GM21390 (cell line): Measurements from ENCODE around the gene MYL4.
"Not testable (repeated sequence)": the region's sequence is repeated elsewhere in the genome, so short reads cannot be mapped to it uniquely, and the experiment has no call there.

Source experiments
- ATAC-seq: cut with Tn5 transposase; IDR thresholded peaks from one replicate; pipeline ENCODE4 v1.9.1; 2021; ENCODE audit not compliant: unreplicated experiment

The MYL4 gene

GRCh38 chr17:47269561-47270280 lies 60.6 kb downstream of the MYL4 start:
- ATAC-seq: not testable (repeated sequence)

GRCh38 chr17:47270946-47271705 lies 62.0 kb downstream of the MYL4 start:
- no peak for ATAC-seq

DNA sequence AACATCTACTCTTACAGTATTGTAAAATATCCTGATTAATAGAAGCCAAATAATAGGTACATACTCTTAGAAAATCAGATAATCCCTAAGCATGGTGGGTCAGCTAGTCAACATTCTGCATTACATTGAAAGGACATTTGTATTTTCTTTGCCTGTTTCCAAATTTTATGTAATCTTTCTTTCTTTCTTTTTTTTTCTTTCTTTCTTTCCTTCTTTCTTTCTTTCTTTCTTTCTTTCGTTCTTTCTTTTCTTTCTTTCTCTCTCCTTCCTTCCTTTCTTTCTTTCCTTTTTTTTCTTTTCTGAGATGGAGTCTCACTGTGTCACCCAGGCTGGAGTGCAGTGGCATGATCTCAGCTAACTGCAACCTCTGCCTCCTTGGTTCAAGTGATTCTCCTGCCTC lies 63.3 kb downstream of the MYL4 start:
- ATAC-seq: no peak

DNA sequence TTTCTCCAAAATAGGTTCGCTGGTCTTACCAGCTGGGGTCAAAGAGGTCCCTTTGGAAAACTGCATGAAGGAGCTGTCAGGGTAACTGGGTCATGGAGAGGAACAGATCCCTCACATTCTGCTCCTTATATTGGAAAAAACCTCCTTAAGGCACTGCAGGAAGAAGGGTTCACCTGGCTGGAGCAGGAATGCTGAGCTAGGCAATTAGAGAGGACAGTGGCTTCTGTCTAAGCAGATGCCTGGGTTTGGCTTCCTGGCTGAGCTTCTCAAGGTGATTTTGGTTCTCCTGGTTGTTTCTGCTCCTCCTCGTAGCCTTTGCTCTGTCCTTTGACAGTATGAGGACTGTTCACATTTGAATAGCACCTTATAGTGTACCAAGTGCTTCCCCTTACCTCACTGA lies 64.1 kb downstream of the MYL4 start:
- no peak for ATAC-seq
